Measurements from ENCODE around the gene ANO9. TPM values are rescaled to one million over a fixed set of nuclear protein-coding genes. Genes with fewer than 3 reads are reported as not detected.

Gene ANO9
- total RNA-seq, 6 donors from 2014 or later = 11.7 to 62.9 (median 18.8) TPM

GRCh38 chr11:367956-368413, 73.8 kb downstream of the ANO9 start:
- no peak overlapping the region for H3K27ac ChIP-seq
- DNase-seq (no peak), ATAC-seq (ENCODE audit: low FRiP score in 2 of 2) (no peak)
- whole genome bisulfite sequencing, 2 donors = 28 to 29% methylated on average over 7 of the region's 7 CpGs
- no peaks in the 10 kb centered on the region for H3K36me3 ChIP-seq
- no peaks in the 10 kb centered on the region for H3K9me3 ChIP-seq
- H3K4me1 ChIP-seq = peaks cover 8 to 18% (median 9%) of the 10 kb centered on the region in 4 donors
- no peak for TF ChIP-seq POLR2A (IDR thresholded peaks at IDR 0.05)
- no peak for TF ChIP-seq POLR2AphosphoS5 (IDR thresholded peaks at IDR 0.05)
- no peak for TF ChIP-seq CTCF (IDR thresholded peaks at IDR 0.05)
- no peak for TF ChIP-seq EP300 (IDR thresholded peaks at IDR 0.05)
- no peak overlapping the region for H3K4me3 ChIP-seq
- H3K27me3 ChIP-seq = peaks cover 0 to 30% (median 13%) of the 10 kb centered on the region in 4 donors

Small RNA genes within 50 kb of the gene (small RNA-seq; reads per million reads assigned to genes)
- gene RN7SL838P = 0 to 0.14 (median 0) reads per million in 4 donors

Other genes with a start within 250 kb of the ANO9 start
- not detected for gene SCGB1C1, start 248.9 kb downstream of the ANO9 start, total RNA-seq
- gene BET1L, start 234.6 kb downstream of the ANO9 start, total RNA-seq = 10 to 100 TPM; 24.3 to 70.1 (median 39.0) TPM
- gene RIC8A, start 234.3 kb downstream of the ANO9 start, total RNA-seq = 100 to 1,000 TPM in 4 of 6 donors, 10 to 100 TPM in 2; 65.9 to 135 (median 105) TPM
- 10 to 100 TPM; 11.7 to 37.6 (median 24.0) TPM for gene SIRT3, start 205.7 kb downstream of the ANO9 start, total RNA-seq
- gene PSMD13, start 205.0 kb downstream of the ANO9 start, total RNA-seq = 100 to 1,000 TPM in 4 of 6 donors, 10 to 100 TPM in 2; 85.2 to 113 (median 106) TPM
- gene NLRP6, start 163.6 kb downstream of the ANO9 start, total RNA-seq = 1 to 10 TPM; 1.3 to 7.3 (median 3.1) TPM
- gene PGGHG, start 152.9 kb downstream of the ANO9 start, total RNA-seq = 100 to 1,000 TPM in 2 of 6 donors, 10 to 100 TPM in 4; 34.1 to 535 (median 65.2) TPM
- gene IFITM5, start 142.5 kb downstream of the ANO9 start, total RNA-seq = not detected
- gene IFITM2, start 134.2 kb downstream of the ANO9 start, total RNA-seq = 100 to 1,000 TPM; 113 to 704 (median 271) TPM
- 100 to 1,000 TPM in 1 of 6 donors, 10 to 100 TPM in 5; 16.8 to 119 (median 74.5) TPM for gene IFITM1, start 128.0 kb downstream of the ANO9 start, total RNA-seq
- 100 to 1,000 TPM; 132 to 860 (median 360) TPM for gene IFITM3, start 121.2 kb downstream of the ANO9 start, total RNA-seq
- 1 to 10 TPM in 1 of 6 donors, under 1 TPM in 4, not detected in 1; 0.23 to 2.1 (median 0.54) TPM for gene B4GALNT4, start 72.5 kb downstream of the ANO9 start, total RNA-seq
- gene PKP3, start 47.8 kb downstream of the ANO9 start, total RNA-seq = 10 to 100 TPM; 33.4 to 86.3 (median 55.2) TPM
- 100 to 1,000 TPM in 3 of 6 donors, 10 to 100 TPM in 3; 54.7 to 116 (median 91.1) TPM for gene SIGIRR, start 27.0 kb downstream of the ANO9 start, total RNA-seq
- gene PTDSS2, start 8.3 kb upstream of the ANO9 start, total RNA-seq = 100 to 1,000 TPM in 1 of 6 donors, 10 to 100 TPM in 5; 29.6 to 188 (median 45.1) TPM
- 100 to 1,000 TPM; 236 to 374 (median 339) TPM for gene RNH1, start 65.2 kb upstream of the ANO9 start, total RNA-seq
- gene HRAS, start 93.6 kb upstream of the ANO9 start, total RNA-seq = 10 to 100 TPM; 45.5 to 85.0 (median 59.9) TPM
- gene LRRC56, start 95.5 kb upstream of the ANO9 start, total RNA-seq = 10 to 100 TPM in 1 of 6 donors, 1 to 10 TPM in 5; 3.5 to 11.5 (median 5.8) TPM
- 10 to 100 TPM in 2 of 6 donors, 1 to 10 TPM in 4; 4.6 to 32.5 (median 6.7) TPM for gene LMNTD2, start 118.7 kb upstream of the ANO9 start, total RNA-seq
- gene RASSF7, start 119.0 kb upstream of the ANO9 start, total RNA-seq = 100 to 1,000 TPM in 5 of 6 donors, 10 to 100 TPM in 1; 80.2 to 222 (median 129) TPM
- gene PHRF1, start 134.5 kb upstream of the ANO9 start, total RNA-seq = 10 to 100 TPM; 25.7 to 93.2 (median 37.9) TPM
- 100 to 1,000 TPM in 2 of 6 donors, 10 to 100 TPM in 4; 32.6 to 123 (median 56.2) TPM for gene IRF7, start 173.9 kb upstream of the ANO9 start, total RNA-seq
- under 1 TPM in 1 of 6 donors, not detected in 5; 0.40 TPM for gene CDHR5, start 182.9 kb upstream of the ANO9 start, total RNA-seq
- under 1 TPM in 1 of 6 donors, not detected in 5; 0.72 TPM for gene SCT, start 185.2 kb upstream of the ANO9 start, total RNA-seq
- gene DRD4, start 195.3 kb upstream of the ANO9 start, total RNA-seq = 1 to 10 TPM in 3 of 6 donors, under 1 TPM in 1, not detected in 2; 0.54 to 4.2 (median 1.5) TPM

Data from upper lobe of left lung (tissue), 6 donors.